H1 (cell line): ENCODE data around the gene SH2D5. TPM values are rescaled to one million over a fixed set of nuclear protein-coding genes. Genes with fewer than 3 reads are reported as not detected.

Experiments used
- CTCF ChIA-PET: fragments of 300-600 bp; sonication (Branson Sonifier 250); formaldehyde crosslinking; loops from one replicate; lab custom pipeline; 2021; ENCODE audit not compliant: partially characterized antibody; lab: Charles Lee
- POLR2A ChIA-PET: fragments of 300-600 bp; sonication (Branson Sonifier 250); formaldehyde crosslinking; loops from one replicate; lab custom pipeline; 2021; ENCODE audit warnings: inconsistent platforms; ENCODE audit not compliant: partially characterized antibody; lab: Charles Lee
- DNase-seq, 2 experiments: peaks; one replicate each; pipeline versions ENCODE4 v3.0.0 to v3.0.0-alpha.2; 2010 to 2022; ENCODE audit warnings: low spot score in 2 of 2, low read depth in 1 of 2, mixed read lengths in 1 of 2
- FAIRE-seq: peaks from 2 replicates; lab custom pipeline; 2011; peaks lifted over from hg19 to GRCh38; lab: Jason Lieb, UNC
- H2AFZ ChIP-seq: 2 replicates; pipeline ENCODE4 v1.8.1; 2012; ENCODE audit warnings: low read length, inconsistent platforms
- H2AK5ac ChIP-seq: 2 replicates; pipeline ENCODE4 v1.6.1; 2013; ENCODE audit warnings: low read depth, low read length
- H2BK120ac ChIP-seq: replicated peaks from 2 replicates; pipeline ENCODE3; 2013; ENCODE audit warnings: low read depth, low read length, inconsistent platforms
- H2BK12ac ChIP-seq: 2 replicates; pipeline ENCODE4 v1.6.1; 2013; ENCODE audit warnings: low read depth, low read length
- H2BK15ac ChIP-seq: 2 replicates; pipeline ENCODE4 v1.6.1; 2013; ENCODE audit warnings: low read length
- H2BK20ac ChIP-seq: 2 replicates; pipeline ENCODE4 v1.6.1; 2013; ENCODE audit warnings: low read length
- H2BK5ac ChIP-seq: 2 replicates; pipeline ENCODE4 v1.6.1; 2013; ENCODE audit warnings: low read depth, low read length
- H3K14ac ChIP-seq: 2 replicates; pipeline ENCODE4 v1.6.1; 2013; ENCODE audit warnings: inconsistent platforms; ENCODE audit not compliant: insufficient read length
- H3K18ac ChIP-seq: 2 replicates; pipeline ENCODE4 v1.6.1; 2013; ENCODE audit warnings: low read length; ENCODE audit errors: extremely low read depth
- H3K23ac ChIP-seq: 2 replicates; pipeline ENCODE4 v1.6.1; 2013; ENCODE audit warnings: inconsistent platforms; ENCODE audit not compliant: insufficient read length
- H3K23me2 ChIP-seq: 2 replicates; pipeline ENCODE4 v1.6.1; 2013; ENCODE audit warnings: low read depth, low read length
- H3K27ac ChIP-seq: 2 replicates; pipeline ENCODE4 v1.6.1; 2011; ENCODE audit warnings: low read depth, low read length, inconsistent platforms
- H3K27me3 ChIP-seq, 4 experiments: replicated peaks in 1 of 4; 1 replicate in 1 of 4; 2 replicates in 3 of 4; pipeline versions ENCODE4 v1.6.1 to v1.8.1; 2011 to 2013; ENCODE audit warnings: low read length in 3 of 4, mild to moderate bottlenecking in 3 of 4, inconsistent platforms in 2 of 4, mixed read lengths in 2 of 4, moderate library complexity in 1 of 4; ENCODE audit not compliant: control insufficient read depth in 3 of 4, insufficient read depth in 3 of 4; ENCODE audit errors: extremely low read depth in 1 of 4
- H3K36me3 ChIP-seq, 4 experiments: 2 replicates each; pipeline versions ENCODE4 v1.6.1 to v1.8.1; 2011 to 2013; ENCODE audit warnings: mild to moderate bottlenecking in 4 of 4, low read length in 3 of 4, moderate library complexity in 2 of 4, control low read depth in 1 of 4, inconsistent platforms in 1 of 4; ENCODE audit not compliant: insufficient read depth in 4 of 4, control insufficient read depth in 2 of 4
- H3K4ac ChIP-seq: replicated peaks from 2 replicates; pipeline ENCODE3; 2013; ENCODE audit warnings: low read length, low read depth, mixed read lengths, inconsistent platforms; ENCODE audit not compliant: insufficient read length
- H3K4me1 ChIP-seq, 4 experiments: replicated peaks in 1 of 4; 1 replicate in 1 of 4; 2 replicates in 3 of 4; pipeline versions ENCODE4 v1.6.1 to v1.8.1; 2011 to 2013; ENCODE audit warnings: low read length in 3 of 4, inconsistent platforms in 2 of 4, mixed read lengths in 1 of 4; ENCODE audit not compliant: insufficient read depth in 4 of 4, control insufficient read depth in 3 of 4
- H3K4me2 ChIP-seq, 2 experiments: 2 replicates each; pipeline versions ENCODE4 v1.6.1 to v1.8.1; 2011 to 2013; ENCODE audit warnings: low read depth in 2 of 2, low read length in 2 of 2, control low read depth in 1 of 2, inconsistent platforms in 1 of 2, mild to moderate bottlenecking in 1 of 2; ENCODE audit not compliant: insufficient read depth in 1 of 2
- H3K4me3 ChIP-seq, 4 experiments: fragments of 200-600, 300-600 bp in 1 of 4; sonication (generic), shearing (Covaris generic), sonication (Bioruptor Twin) in 1 of 4; 2 replicates each; pipeline versions ENCODE4 v1.5.1 to v1.8.1; 2011 to 2016; ENCODE audit warnings: low read length in 4 of 4, low read depth in 3 of 4, control low read depth in 2 of 4, inconsistent platforms in 2 of 4, mild to moderate bottlenecking in 2 of 4, mixed read lengths in 1 of 4, moderate library complexity in 1 of 4; ENCODE audit not compliant: insufficient read depth in 2 of 4; ENCODE audit errors: extremely low read depth in 1 of 4
- H3K56ac ChIP-seq: replicated peaks from 2 replicates; pipeline ENCODE3; 2013; ENCODE audit warnings: low read depth, mild to moderate bottlenecking, mixed read lengths, low read length, inconsistent platforms; ENCODE audit not compliant: insufficient read length
- H3K79me1 ChIP-seq: 2 replicates; pipeline ENCODE4 v1.6.1; 2013; ENCODE audit warnings: low read depth, low read length, control low read depth
- H3K79me2 ChIP-seq, 2 experiments: 2 replicates each; pipeline versions ENCODE4 v1.6.1 to v1.8.1; 2012 to 2013; ENCODE audit warnings: low read length in 2 of 2, mild to moderate bottlenecking in 2 of 2, inconsistent platforms in 1 of 2; ENCODE audit not compliant: insufficient read depth in 2 of 2, control insufficient read depth in 1 of 2
- H3K9ac ChIP-seq, 4 experiments: replicated peaks in 1 of 4; 1 replicate in 1 of 4; 2 replicates in 3 of 4; pipeline versions ENCODE4 v1.6.1 to v1.8.1; 2011 to 2013; ENCODE audit warnings: low read depth in 3 of 4, low read length in 3 of 4, control low read depth in 2 of 4, mild to moderate bottlenecking in 2 of 4, moderate library complexity in 2 of 4, inconsistent platforms in 1 of 4; ENCODE audit errors: extremely low read depth in 1 of 4
- H3K9me3 ChIP-seq, 2 experiments: 2 replicates each; pipeline versions ENCODE4 v1.6.1 to v1.8.1; 2012 to 2013; ENCODE audit warnings: mild to moderate bottlenecking in 2 of 2, moderate library complexity in 2 of 2, control low read depth in 1 of 2, inconsistent platforms in 1 of 2, low read depth in 1 of 2, low read length in 1 of 2, mixed read lengths in 1 of 2; ENCODE audit not compliant: insufficient read depth in 2 of 2
- H4K20me1 ChIP-seq, 2 experiments: replicated peaks in 1 of 2; 2 replicates each; pipeline versions ENCODE3 to v1.8.1; 2011 to 2013; ENCODE audit warnings: inconsistent platforms in 2 of 2, low read length in 2 of 2, mild to moderate bottlenecking in 1 of 2; ENCODE audit not compliant: insufficient read depth in 2 of 2, control insufficient read depth in 1 of 2
- H4K5ac ChIP-seq: 2 replicates; pipeline ENCODE4 v1.6.1; 2013; ENCODE audit warnings: low read length, low read depth, mixed read lengths, inconsistent platforms; ENCODE audit not compliant: insufficient read length
- H4K8ac ChIP-seq: 2 replicates; pipeline ENCODE4 v1.8.0; 2013; ENCODE audit warnings: mild to moderate bottlenecking, moderate library complexity, low read length, inconsistent platforms; ENCODE audit not compliant: insufficient read depth; ENCODE audit errors: extremely low read depth
- H4K91ac ChIP-seq: replicated peaks from 2 replicates; pipeline ENCODE3; 2013; ENCODE audit warnings: low read length, mixed read lengths, inconsistent platforms; ENCODE audit not compliant: insufficient read length
- ATF2 ChIP-seq: IDR thresholded peaks from 2 replicates; pipeline ENCODE4 v1.6.1; 2012; ENCODE audit warnings: low read length, inconsistent platforms
- EGR1 ChIP-seq: IDR thresholded peaks from 2 replicates; pipeline ENCODE4 v1.6.1; 2011; ENCODE audit warnings: low read depth, low read length, borderline replicate concordance
- HDAC6 ChIP-seq: IDR thresholded peaks from one replicate; pipeline ENCODE4 v1.7.1; 2012; ENCODE audit warnings: low read depth, mild to moderate bottlenecking, inconsistent platforms, low read length, moderate library complexity
- JUN ChIP-seq: IDR thresholded peaks from 2 replicates; pipeline ENCODE4 v1.6.1; 2011; ENCODE audit warnings: low read depth, mild to moderate bottlenecking, improper control_type of control experiment, low read length
- PHF8 ChIP-seq: fragments of 200-600 bp; sonication (generic); conservative IDR thresholded peaks from 2 replicates; pipeline ENCODE4 v1.7.1; 2012; ENCODE audit warnings: low read depth, mild to moderate bottlenecking, inconsistent platforms, low read length, moderate library complexity
- POLR2AphosphoS5 ChIP-seq: IDR thresholded peaks from 2 replicates; pipeline ENCODE4 v1.6.1; 2011; ENCODE audit warnings: low read depth, low read length
- POU5F1 ChIP-seq: IDR thresholded peaks from 2 replicates; pipeline ENCODE4 v1.6.1; 2011; ENCODE audit warnings: low read depth, mild to moderate bottlenecking, low read length, moderate library complexity
- SIN3A ChIP-seq, 2 experiments: IDR thresholded peaks in 1 of 2; conservative IDR thresholded peaks in 1 of 2; 2 replicates each; pipeline ENCODE4 v1.6.1; 2011 to 2012; ENCODE audit warnings: low read length in 2 of 2, improper control_type of control experiment in 1 of 2, low read depth in 1 of 2, mild to moderate bottlenecking in 1 of 2
- USF2 ChIP-seq: IDR thresholded peaks from 2 replicates; pipeline ENCODE4 v1.6.1; 2011; ENCODE audit warnings: low read length, improper control_type of control experiment
- WGBS, 2 experiments: shearing (Covaris generic) in 1 of 2; methylation state at CpG; one replicate each; pipeline versions ENCODE4 v1.1.6 to v1.1.7; 2013 to 2015; ENCODE audit warnings: low lambda C conversion rate in 2 of 2, mixed read lengths in 2 of 2, inconsistent platforms in 1 of 2, low coverage in 1 of 2, missing lambda C conversion rate in 1 of 2; ENCODE audit not compliant: insufficient replicate concordance in 2 of 2, insufficient coverage in 1 of 2, insufficient read length in 1 of 2; ENCODE audit errors: extremely low coverage in 1 of 2, missing lambda C conversion rate in 1 of 2; 5-methylcytosine and 5-hydroxymethylcytosine counted together
- polyA plus RNA-seq, 7 experiments: library from polyadenylated mRNA; depleted of rRNA in 3 of 7; stranded (reverse) in 5 of 7; unstranded in 2 of 7; fragments of >200 nt in 5 of 7; fragments of 200-250 nt in 2 of 7; gene quantifications; 1 replicate in 5 of 7; 2 replicates in 1 of 7; 4 replicates in 1 of 7; pipeline versions ENCODE4 v1.2.1 to v1.2.3, GENCODE V29; 2011 to 2013; ENCODE audit warnings: missing spikeins in 2 of 7, mixed read lengths in 2 of 7
- total RNA-seq: library from RNA; stranded (reverse); fragmentation: NEBNext Ultra II Directional; extraction: Animal tissue kit (Norgen Biotek cat#: 25700); gene quantifications from 2 replicates; pipeline ENCODE4 v1.2.1, GENCODE V29; 2021

The SH2D5 gene
- total and polyA plus RNA-seq, 2 of the 8 experiments (the other 6 are each of a cell fraction or from before 2014, with no cell fraction given) = 13.2 to 18.4 TPM

DNA sequence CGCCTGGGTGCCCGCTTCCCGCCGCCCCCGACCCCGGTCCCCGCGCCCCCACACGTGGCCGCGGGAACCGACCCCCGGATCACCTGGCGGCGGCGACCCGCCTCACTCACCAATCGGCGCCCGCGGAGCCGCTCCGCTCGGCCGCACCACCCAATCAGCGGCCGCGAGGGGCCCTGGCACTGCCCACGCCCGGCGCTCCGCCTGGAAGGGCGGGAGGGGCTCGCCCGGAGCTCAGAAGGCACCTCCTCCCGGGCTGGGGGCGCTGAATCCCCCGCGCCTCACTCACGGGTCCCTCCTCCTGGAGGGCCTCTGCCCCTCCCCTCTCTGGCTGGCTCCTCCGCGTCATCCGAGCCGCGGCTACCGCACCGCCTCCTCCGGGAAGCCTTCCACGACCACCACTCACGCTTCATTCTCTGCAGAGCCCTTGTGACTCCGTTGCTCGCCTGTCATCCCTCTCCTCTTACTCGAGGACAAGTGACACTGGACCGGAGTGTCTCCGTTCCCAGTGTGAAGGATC lies 374 bp downstream of the SH2D5 start:
- Histone ChIP-seq H3K79me1 (no peaks in the 10 kb centered on the region), H4K20me1 (peaks cover 1 to 3% of the 10 kb centered on the region in 2 experiments), H3K9me3 (no peaks in the 10 kb centered on the region), H2BK20ac (no peak overlapping the region), H3K14ac (no peak overlapping the region), H3K56ac (no peak overlapping the region), H3K4me3 (peak overlapping the region; percentile 56 to 71 (median 69)), H2AFZ (peak overlapping the region; percentile 80; the same call in 1 of the 2 replicates), H3K23ac (no peak overlapping the region), H2BK15ac (no peak overlapping the region), H3K27ac (no peak overlapping the region), H4K5ac (no peak overlapping the region), H3K4ac (no peak overlapping the region), H3K4me1 (peaks cover 5 to 46% (median 35%) of the 10 kb centered on the region in 4 experiments), H2AK5ac (no peak overlapping the region), H2BK5ac (no peak overlapping the region), H3K79me2 (no peaks in the 10 kb centered on the region; a peak in 1 of 4 replicates), H3K23me2 (peaks cover 11% of the 10 kb centered on the region; the same call in 1 of the 2 replicates), H2BK120ac (no peak overlapping the region), H3K4me2 (peak overlapping the region; percentile 97), H3K27me3 (peaks cover 2 to 30% (median 27%) of the 10 kb centered on the region in 4 experiments), H4K8ac (0 out of 2 replicates have a peak overlapping the region, but pooled peaks have one; percentile 53), H3K9ac (peak overlapping the region in 1 of 4 experiments; percentile 29; a peak in 1 of 7 replicates), H4K91ac (no peak overlapping the region), H3K18ac (no peak overlapping the region), H3K36me3 (no peaks in the 10 kb centered on the region), H2BK12ac (no peak overlapping the region)
- ChIA-PET CTCF (interaction anchor here (0.6 to 4.6 kb wide), 6 partner anchors 15 to 177 kb away, joined by 3 to 34 read pairs (median 10); partner anchors contain the start of gene KIF17), POLR2A (interaction anchor here (1.0 to 7.8 kb wide), 3 partner anchors 10 to 96 kb away, joined by 3 to 68 read pairs (median 4); partner anchors contain the start of gene KIF17)
- FAIRE-seq = no peak
- 4% methylated on average over 28 of the region's 55 CpGs; no CpG with 5 or more reads in 1 of the 2 experiments for WGBS, 2 experiments
- peak; percentile 56 to 88 for DNase-seq
- TF ChIP-seq USF2 (no peak), EGR1 (no peak), JUN (no peak), HDAC6 (no peak), POU5F1 (no peak), SIN3A (conservative IDR thresholded peaks at IDR 0.05 in 1 of 2, IDR thresholded peaks at IDR 0.05 in 1 of 2; ENCODE audit: low read depth in 1 of 2, low read length in 2 of 2) (0 out of 4 replicates have a peak, but pooled peaks have one; percentile 42 to 71), ATF2 (no peak), PHF8 (no peak; the same call in 1 of the 2 replicates), POLR2AphosphoS5 (no peak)
